Medulla oblongata (tissue), 1 donor: ENCODE results near the gene DZANK1.
"Not testable (repeated sequence)": the region's sequence is repeated elsewhere in the genome, so short reads cannot be mapped to it uniquely, and the experiment has no call there.

Source experiments
- DNase-seq: peaks from one replicate; pipeline ENCODE4 v3.0.0-alpha.2; 2015; ENCODE audit errors: extremely low spot score

The DZANK1 gene

DNA sequence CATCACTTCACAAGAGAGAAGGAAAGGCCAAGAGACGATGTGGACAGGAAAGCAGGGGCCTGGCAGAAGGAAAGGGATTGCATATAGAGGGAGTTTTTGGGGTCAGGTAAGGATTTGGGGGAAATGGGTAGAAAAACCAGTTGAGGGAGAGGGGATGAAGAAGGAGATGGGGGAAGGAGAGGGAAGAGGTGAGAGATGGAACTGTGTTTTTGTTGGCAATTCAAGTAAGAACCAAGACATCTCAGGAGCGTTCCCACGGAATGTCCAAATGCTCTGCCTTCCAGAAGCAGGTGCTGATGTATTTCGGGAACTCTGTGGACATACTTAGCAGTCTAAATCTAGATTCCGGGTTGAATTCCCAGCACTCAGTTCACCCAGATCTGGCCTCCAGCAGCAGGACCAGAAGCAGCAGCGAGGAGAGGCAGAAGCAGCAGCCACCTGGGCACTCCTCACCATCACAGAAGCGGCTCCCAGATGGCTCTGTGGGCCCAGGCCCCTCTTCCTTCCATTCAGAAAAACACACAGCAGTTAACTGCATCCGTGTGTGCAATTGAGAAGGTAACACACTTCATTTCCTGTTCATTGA lies 88.8 kb downstream of the DZANK1 start:
- DNase-seq, result no peak

DNA sequence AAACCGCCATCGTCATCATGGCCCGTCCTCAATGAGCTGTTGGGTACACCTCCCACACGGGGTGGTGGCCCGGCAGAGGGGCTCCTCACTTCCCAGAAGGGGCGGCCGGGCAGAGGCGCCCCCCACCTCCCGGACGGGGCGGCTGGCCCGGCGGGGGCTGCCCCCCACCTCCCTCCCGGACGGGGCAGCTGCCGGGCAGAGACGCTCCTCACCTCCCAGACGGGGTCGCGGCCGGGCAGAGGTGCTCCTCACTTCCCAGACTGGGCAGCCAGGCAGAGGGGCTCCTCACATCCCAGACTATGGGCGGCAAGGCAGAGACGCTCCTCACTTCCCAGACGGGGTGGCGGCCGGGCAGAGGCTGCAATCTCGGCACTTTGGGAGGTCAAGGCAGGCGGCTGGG lies 91.3 kb downstream of the DZANK1 start:
- not testable (repeated sequence) for DNase-seq

GRCh38 chr20:18372296-18372695 lies 94.5 kb downstream of the DZANK1 start:
- no peak for DNase-seq

GRCh38 chr20:18364768-18365167 lies 102.1 kb downstream of the DZANK1 start:
- no peak for DNase-seq

- no peak for DNase-seq
Measured at GRCh38 chr20:18363708-18364107, 103.1 kb downstream of the DZANK1 start.

DNA sequence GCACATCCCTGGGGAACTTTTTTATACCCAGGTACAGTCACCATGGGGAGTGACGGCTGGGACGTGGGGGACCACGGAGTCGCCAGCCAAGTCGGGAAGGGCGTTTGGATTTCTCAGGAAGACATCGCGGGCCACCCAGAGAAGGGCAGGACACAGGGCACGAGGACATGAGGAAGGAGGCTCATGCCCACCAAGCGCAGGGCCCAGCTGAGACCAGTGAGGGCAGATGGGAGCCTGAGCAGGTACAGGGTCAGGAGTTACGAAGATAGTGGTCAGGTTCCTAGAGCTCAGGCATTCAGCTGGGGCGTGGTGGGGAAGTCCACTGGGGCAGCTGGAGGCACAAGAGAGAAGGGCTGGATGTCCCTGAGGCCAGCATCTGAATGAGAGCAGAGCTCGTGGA lies 103.9 kb downstream of the DZANK1 start:
- DNase-seq, result no peak

DNA sequence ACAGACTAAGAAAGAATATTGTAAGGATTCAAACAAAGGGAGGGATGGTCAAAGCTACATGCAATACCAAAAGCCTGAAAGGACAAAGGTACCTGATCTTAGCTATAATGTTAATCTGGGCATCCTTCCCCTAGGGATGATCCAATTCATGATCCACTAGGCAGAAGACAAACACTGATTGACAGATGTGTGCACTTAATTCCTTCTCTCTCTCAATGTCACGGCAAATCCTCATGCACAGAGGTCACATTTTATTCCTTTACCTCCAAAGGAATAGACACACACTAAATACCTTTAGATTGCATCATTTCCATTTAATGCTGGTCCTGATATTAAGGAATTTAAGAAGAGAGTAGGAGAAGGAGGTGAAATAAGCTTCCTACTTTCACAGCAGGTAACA lies 105.2 kb downstream of the DZANK1 start:
- DNase-seq, result no peak

DNA sequence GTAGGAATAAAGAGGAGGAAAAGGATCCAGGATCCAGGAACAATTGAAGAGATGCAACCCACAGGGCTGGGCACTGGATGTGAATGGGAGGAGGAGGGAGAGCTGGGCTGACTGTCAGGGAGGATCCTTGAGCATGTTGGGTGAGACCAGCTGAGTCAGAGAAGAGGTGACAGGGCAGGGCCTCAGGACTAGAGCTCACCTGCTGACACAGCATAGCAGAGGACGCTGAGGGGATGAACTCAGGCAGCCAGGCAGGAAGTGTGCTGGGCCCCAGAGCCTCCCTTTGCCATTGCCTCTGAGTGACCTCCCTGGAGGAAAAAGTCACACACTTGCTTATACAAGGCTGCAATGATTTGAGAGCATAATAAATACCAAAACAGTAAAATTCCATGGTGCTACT lies 106.2 kb downstream of the DZANK1 start:
- no peak for DNase-seq

DNA sequence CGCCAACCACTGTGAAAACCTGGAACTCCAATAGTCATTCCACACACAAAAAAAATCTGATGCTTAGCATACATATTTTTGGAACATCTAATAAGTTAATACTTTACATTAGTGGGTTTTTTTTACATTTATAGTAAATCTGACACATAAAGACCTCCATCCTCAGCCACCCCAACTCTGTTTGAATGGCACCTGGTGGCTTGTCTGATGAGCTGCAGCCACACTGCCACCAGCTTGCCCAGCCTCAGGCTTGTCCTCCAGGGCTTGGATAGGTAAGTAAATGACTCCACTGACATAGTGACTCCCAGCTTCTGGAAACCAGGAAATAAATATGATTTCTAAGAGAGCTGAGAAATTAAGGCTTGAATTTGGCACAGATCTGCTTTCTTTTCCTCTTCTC lies 107.0 kb downstream of the DZANK1 start:
- no peak for DNase-seq

GRCh38 chr20:18349749-18350148 lies 117.1 kb downstream of the DZANK1 start:
- not testable (repeated sequence) for DNase-seq
